Keratinocyte (primary cell): Measurements from ENCODE around the gene TP53BP1. TPM values are rescaled to one million over a fixed set of nuclear protein-coding genes. Genes with fewer than 3 reads are reported as not detected.

Source experiments
- DNase-seq: peaks from one replicate; pipeline ENCODE4 v3.0.0-alpha.2; 2011; ENCODE audit warnings: low read depth, missing footprints, low spot score
- FAIRE-seq: peaks from 2 replicates; lab custom pipeline; 2011; peaks lifted over from hg19 to GRCh38; lab: Jason Lieb, UNC
- H2AFZ ChIP-seq: 2 replicates; pipeline ENCODE4 v1.6.0; 2012; ENCODE audit warnings: low read length, control low read depth, inconsistent platforms; ENCODE audit not compliant: control insufficient read depth
- H3K27ac ChIP-seq: 2 replicates; pipeline ENCODE4 v1.5.1; 2011; ENCODE audit warnings: low read length; ENCODE audit not compliant: control insufficient read depth, insufficient read depth
- H3K27me3 ChIP-seq: 3 replicates; pipeline ENCODE4 v1.6.0; 2011; ENCODE audit warnings: low read length; ENCODE audit not compliant: control insufficient read depth, insufficient read depth; ENCODE audit errors: extremely low read depth
- H3K36me3 ChIP-seq, 2 experiments: 2 replicates in 1 of 2; 3 replicates in 1 of 2; pipeline ENCODE4 v1.5.1; 2011; ENCODE audit warnings: low read length in 2 of 2, mild to moderate bottlenecking in 1 of 2; ENCODE audit not compliant: control insufficient read depth in 2 of 2, insufficient read depth in 2 of 2; ENCODE audit errors: extremely low read depth in 1 of 2
- H3K4me1 ChIP-seq: 3 replicates; pipeline ENCODE4 v1.5.1; 2011; ENCODE audit warnings: low read length; ENCODE audit not compliant: control insufficient read depth, insufficient read depth; ENCODE audit errors: extremely low read depth
- H3K4me2 ChIP-seq: 3 replicates; pipeline ENCODE4 v1.6.0; 2011; ENCODE audit warnings: low read depth, low read length; ENCODE audit not compliant: control insufficient read depth, insufficient read depth; ENCODE audit errors: extremely low read depth
- H3K4me3 ChIP-seq, 3 experiments: fragments of 200-600 bp in 1 of 3; sonication (generic) in 1 of 3; 2 replicates in 2 of 3; 3 replicates in 1 of 3; pipeline ENCODE4 v1.5.1; 2011 to 2016; ENCODE audit warnings: low read length in 3 of 3, mild to moderate bottlenecking in 3 of 3, control low read depth in 2 of 3, inconsistent platforms in 1 of 3, low read depth in 1 of 3, mixed read lengths in 1 of 3, mixed run types in 1 of 3, moderate library complexity in 1 of 3; ENCODE audit not compliant: control insufficient read depth in 2 of 3, insufficient read depth in 2 of 3; ENCODE audit errors: extremely low read depth in 1 of 3
- H3K79me2 ChIP-seq: 2 replicates; pipeline ENCODE4 v1.6.0; 2012; ENCODE audit warnings: low read length; ENCODE audit not compliant: control insufficient read depth, insufficient read depth
- H3K9ac ChIP-seq: 3 replicates; pipeline ENCODE4 v1.6.0; 2011; ENCODE audit warnings: low read length; ENCODE audit not compliant: control insufficient read depth, insufficient read depth; ENCODE audit errors: extremely low read depth
- H3K9me1 ChIP-seq: 3 replicates; pipeline ENCODE4 v1.6.0; 2011; ENCODE audit warnings: low read length; ENCODE audit not compliant: control insufficient read depth, insufficient read depth; ENCODE audit errors: extremely low read depth
- H3K9me3 ChIP-seq: 2 replicates; pipeline ENCODE4 v1.5.1; 2012; ENCODE audit warnings: low read depth, low read length; ENCODE audit not compliant: control insufficient read depth
- H4K20me1 ChIP-seq: 3 replicates; pipeline ENCODE4 v1.6.0; 2011; ENCODE audit warnings: low read length; ENCODE audit not compliant: control insufficient read depth, insufficient read depth; ENCODE audit errors: extremely low read depth
- EZH2 ChIP-seq: IDR thresholded peaks from one replicate; pipeline ENCODE4 v1.6.1; 2012; ENCODE audit warnings: inconsistent platforms, mild to moderate bottlenecking, low read length, moderate library complexity
- dilution Hi-C: fragments of 300-500 bp; cut with MboI; formaldehyde crosslinking; loops from one replicate; pipeline ENCODE4 v1.7.0; 2020; ENCODE audit warnings: low sequenced_read_pairs; ENCODE audit not compliant: extremely low pct_ligation_motif_present
- polyA plus RNA-seq, 5 experiments: library from polyadenylated mRNA; depleted of rRNA in 3 of 5; stranded (reverse) in 3 of 5; stranded (forward) in 1 of 5; unstranded in 1 of 5; fragments of >200 nt; gene quantifications; 1 replicate in 1 of 5; 2 replicates in 3 of 5; 3 replicates in 1 of 5; pipeline versions ENCODE4 v1.2.1 to v1.2.3, GENCODE V29; 2011 to 2012; ENCODE audit warnings: missing spikeins in 2 of 5, low read depth in 1 of 5, low replicate concordance in 1 of 5
- TF ChIP-seq, protein P1 (sequence below), 3 experiments: IDR thresholded peaks in 1 of 3; conservative IDR thresholded peaks in 1 of 3; optimal IDR thresholded peaks in 1 of 3; 2 replicates in 2 of 3; 3 replicates in 1 of 3; pipeline versions ENCODE3 to v1.5.1; 2011; ENCODE audit warnings: low read length in 3 of 3, mild to moderate bottlenecking in 3 of 3, moderate library complexity in 2 of 3, control low read depth in 1 of 3, inconsistent platforms in 1 of 3; ENCODE audit not compliant: insufficient read depth in 2 of 3; ENCODE audit errors: extremely low read depth in 1 of 3

The TP53BP1 gene
- polyA plus RNA-seq, 1 donor (not counting 4 experiments of a cell fraction or from before 2014, with no cell fraction given): 30.7 TPM

DNA sequence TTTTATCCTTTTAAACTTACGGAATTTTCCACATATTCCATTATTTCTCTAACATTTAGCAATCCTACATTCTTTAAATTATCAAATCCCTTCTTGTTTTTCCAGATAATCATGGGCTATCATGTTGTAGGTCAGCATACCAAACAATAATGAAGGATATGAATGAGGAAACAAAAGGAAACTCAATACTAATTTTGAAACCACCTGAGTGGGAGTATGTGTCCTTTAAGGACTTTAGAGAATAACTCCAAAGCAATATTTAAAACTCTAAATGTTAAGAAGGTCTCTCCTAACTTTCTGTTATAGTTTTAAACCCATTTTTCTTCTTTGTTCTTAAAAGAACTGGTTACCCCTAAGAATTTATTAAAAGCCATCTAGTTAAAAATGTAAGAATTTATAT, 43.0 kb downstream of the TP53BP1 start:
- no peaks in the 10 kb centered on the region for H4K20me1 ChIP-seq
- no peak overlapping the region for H3K9ac ChIP-seq
- H3K27me3 ChIP-seq: no peaks in the 10 kb centered on the region
- DNase-seq (no peak), FAIRE-seq (no peak)
- TF ChIP-seq, protein P1, sequence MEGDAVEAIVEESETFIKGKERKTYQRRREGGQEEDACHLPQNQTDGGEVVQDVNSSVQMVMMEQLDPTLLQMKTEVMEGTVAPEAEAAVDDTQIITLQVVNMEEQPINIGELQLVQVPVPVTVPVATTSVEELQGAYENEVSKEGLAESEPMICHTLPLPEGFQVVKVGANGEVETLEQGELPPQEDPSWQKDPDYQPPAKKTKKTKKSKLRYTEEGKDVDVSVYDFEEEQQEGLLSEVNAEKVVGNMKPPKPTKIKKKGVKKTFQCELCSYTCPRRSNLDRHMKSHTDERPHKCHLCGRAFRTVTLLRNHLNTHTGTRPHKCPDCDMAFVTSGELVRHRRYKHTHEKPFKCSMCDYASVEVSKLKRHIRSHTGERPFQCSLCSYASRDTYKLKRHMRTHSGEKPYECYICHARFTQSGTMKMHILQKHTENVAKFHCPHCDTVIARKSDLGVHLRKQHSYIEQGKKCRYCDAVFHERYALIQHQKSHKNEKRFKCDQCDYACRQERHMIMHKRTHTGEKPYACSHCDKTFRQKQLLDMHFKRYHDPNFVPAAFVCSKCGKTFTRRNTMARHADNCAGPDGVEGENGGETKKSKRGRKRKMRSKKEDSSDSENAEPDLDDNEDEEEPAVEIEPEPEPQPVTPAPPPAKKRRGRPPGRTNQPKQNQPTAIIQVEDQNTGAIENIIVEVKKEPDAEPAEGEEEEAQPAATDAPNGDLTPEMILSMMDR (optimal IDR thresholded peaks at IDR 0.05 in 1 of 3, IDR thresholded peaks at IDR 0.05 in 1 of 3, conservative IDR thresholded peaks at IDR 0.05 in 1 of 3; ENCODE audit: extremely low read depth in 1 of 3, insufficient read depth in 2 of 3, low read length in 3 of 3): no peak
- no peak for TF ChIP-seq EZH2
- no peak overlapping the region for H3K4me3 ChIP-seq
- dilution Hi-C loops: no loop called here
- H3K4me2 ChIP-seq: no peak overlapping the region
- H3K79me2 ChIP-seq: no peaks in the 10 kb centered on the region
- H3K36me3 ChIP-seq: no peaks in the 10 kb centered on the region
- H3K27ac ChIP-seq: no peak overlapping the region
- no peaks in the 10 kb centered on the region for H3K4me1 ChIP-seq
- H3K9me1 ChIP-seq: no peaks in the 10 kb centered on the region
- H2AFZ ChIP-seq: no peak overlapping the region
- H3K9me3 ChIP-seq: no peaks in the 10 kb centered on the region

DNA sequence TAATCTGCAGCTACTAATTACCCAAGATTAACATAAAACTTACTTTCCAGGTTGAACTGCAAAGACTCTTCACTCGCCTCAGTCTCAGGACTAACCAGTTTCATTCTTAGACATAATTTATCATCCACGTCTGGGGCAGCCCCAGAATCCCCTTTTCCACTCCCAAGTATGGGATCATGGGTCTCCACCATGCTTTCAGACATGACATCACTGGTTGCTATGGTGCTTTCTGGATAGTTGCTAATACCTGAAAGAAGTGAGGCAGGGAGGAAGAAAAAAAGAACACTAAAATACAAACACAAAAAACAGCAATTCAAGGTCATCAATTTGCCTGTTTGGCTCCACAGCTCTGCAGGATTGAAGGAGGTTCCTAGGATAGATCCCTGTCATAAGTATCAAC, 46.6 kb downstream of the TP53BP1 start:
- H3K79me2 ChIP-seq: no peaks in the 10 kb centered on the region
- no peak overlapping the region for H3K9ac ChIP-seq
- no peak overlapping the region for H2AFZ ChIP-seq
- H4K20me1 ChIP-seq: no peaks in the 10 kb centered on the region
- FAIRE-seq: no peak
- TF ChIP-seq, protein P1 (optimal IDR thresholded peaks at IDR 0.05 in 1 of 3, IDR thresholded peaks at IDR 0.05 in 1 of 3, conservative IDR thresholded peaks at IDR 0.05 in 1 of 3; ENCODE audit: extremely low read depth in 1 of 3, insufficient read depth in 2 of 3, low read length in 3 of 3): no peak
- TF ChIP-seq EZH2: no peak
- no peaks in the 10 kb centered on the region for H3K9me1 ChIP-seq
- H3K4me3 ChIP-seq: no peak overlapping the region
- H3K27ac ChIP-seq: no peak overlapping the region
- H3K4me1 ChIP-seq: peaks cover under 1% of the 10 kb centered on the region
- no peaks in the 10 kb centered on the region for H3K27me3 ChIP-seq
- dilution Hi-C loops: no loop called here
- H3K9me3 ChIP-seq: no peaks in the 10 kb centered on the region
- H3K36me3 ChIP-seq: no peaks in the 10 kb centered on the region
- DNase-seq: no peak
- no peak overlapping the region for H3K4me2 ChIP-seq
